K562 (cell line): ENCODE data around the gene ZNF597. TPM values are rescaled to one million over a fixed set of nuclear protein-coding genes. Genes with fewer than 3 reads are reported as not detected.

Source experiments
- BCLAF1 ChIP-seq, 2 experiments: fragments of 450-650 bp in 1 of 2; IDR thresholded peaks; 2 replicates each; pipeline ENCODE4 v1.6.1; 2011 to 2017; ENCODE audit warnings: low read depth in 2 of 2, antibody characterized with exemption in 1 of 2, borderline replicate concordance in 1 of 2, low read length in 1 of 2, mild to moderate bottlenecking in 1 of 2, mixed read lengths in 1 of 2; ENCODE audit not compliant: control insufficient read depth in 1 of 2
- C11orf30 ChIP-seq: fragments of 450-650 bp; IDR thresholded peaks from 2 replicates; pipeline ENCODE4 v1.6.1; 2016; ENCODE audit warnings: low read depth, mild to moderate bottlenecking
- ESRRA ChIP-seq: fragments of 450-650 bp; IDR thresholded peaks from 2 replicates; pipeline ENCODE4 v1.6.1; 2014; ENCODE audit warnings: low read depth, mild to moderate bottlenecking, moderate library complexity, borderline replicate concordance
- ETV5 ChIP-seq: sonication (generic); formaldehyde crosslinking; IDR thresholded peaks from 2 replicates; pipeline ENCODE4 v1.4.0; 2020; ENCODE audit warnings: low read depth, mild to moderate bottlenecking, missing genetic modification reagents
- FOS ChIP-seq: IDR thresholded peaks from 3 replicates; pipeline ENCODE4 v1.6.1; 2011; ENCODE audit not compliant: insufficient read length; ENCODE audit errors: extremely low read depth
- KAT2B ChIP-seq: IDR thresholded peaks from one replicate; pipeline ENCODE4 v1.6.1; 2012; ENCODE audit warnings: low read depth, mild to moderate bottlenecking, control low read depth, inconsistent platforms, low read length, moderate library complexity
- SAP30 ChIP-seq: fragments of 200-600 bp; sonication (generic); IDR thresholded peaks from 2 replicates; pipeline ENCODE4 v1.6.1; 2012; ENCODE audit warnings: borderline replicate concordance, low read depth, mild to moderate bottlenecking, moderate library complexity, low read length, control low read depth, inconsistent platforms; ENCODE audit not compliant: insufficient read depth, poor library complexity, severe bottlenecking
- TBL1XR1 ChIP-seq, 2 experiments: IDR thresholded peaks; 2 replicates each; pipeline ENCODE4 v1.6.1; 2012; ENCODE audit warnings: improper control_type of control experiment in 2 of 2, low read length in 2 of 2, mild to moderate bottlenecking in 1 of 2
- ZEB2 ChIP-seq: fragments of 450-650 bp; IDR thresholded peaks from 2 replicates; pipeline ENCODE4 v1.6.1; 2016
- ZNF143 ChIP-seq: sonication (generic); formaldehyde crosslinking; IDR thresholded peaks from 2 replicates; pipeline ENCODE4 v1.9.0; 2022; ENCODE audit warnings: mild to moderate bottlenecking, missing genetic modification reagents
- ZNF280A ChIP-seq: fragments of 450-650 bp; IDR thresholded peaks from 2 replicates; pipeline ENCODE4 v1.6.1; 2018; ENCODE audit warnings: mild to moderate bottlenecking, low read depth; ENCODE audit not compliant: partially characterized antibody
- ZNF407 ChIP-seq: fragments of 450-650 bp; IDR thresholded peaks from 2 replicates; pipeline ENCODE4 v1.6.1; 2016; ENCODE audit warnings: low read depth
- ZNF695 ChIP-seq: fragments of 450-650 bp; formaldehyde crosslinking; IDR thresholded peaks from 2 replicates; pipeline ENCODE4 v1.4.0; 2020; ENCODE audit warnings: mild to moderate bottlenecking, moderate library complexity
- polyA plus RNA-seq, 8 experiments: library from polyadenylated mRNA; depleted of rRNA in 4 of 8; stranded (reverse) in 5 of 8; unstranded in 3 of 8; fragments of >200 nt; fragmentation: Nextera tagmentation in 2 of 8; fragmentation: Illumina TruSeq in 1 of 8; extraction: Ambion mirVana in 2 of 8; extraction: Trizol in 1 of 8; gene quantifications; 2 replicates each; pipeline versions ENCODE4 v1.2.1 to v1.2.3, GENCODE V29; 2011 to 2014; ENCODE audit warnings: inconsistent platforms in 1 of 8, missing spikeins in 1 of 8
- total RNA-seq, 7 experiments: library from RNA; depleted of rRNA in 6 of 7; stranded (reverse); fragments of >200 nt in 6 of 7; fragmentation: Illumina TruSeq in 2 of 7; extraction: Trizol in 2 of 7; gene quantifications; 2 replicates each; pipeline versions ENCODE4 v1.2.1 to v1.2.3, GENCODE V29; 2011 to 2021; ENCODE audit warnings: low replicate concordance in 1 of 7

Gene ZNF597
- total and polyA plus RNA-seq, 9 of the 15 experiments (the other 6 are each of a cell fraction or from before 2014, with no cell fraction given) = 0.14 to 0.68 (median 0.42) TPM

- TF ChIP-seq ZNF280A (peak; percentile 96), KAT2B (no peak), ZEB2 (peak; percentile 72), TBL1XR1 (IDR thresholded peaks at IDR 0.05; ENCODE audit: low read length in 2 of 2) (no peak), ZNF695 (CRISPR knock-in tag) (no peak), ETV5 (no peak), ZNF407 (no peak), C11orf30 (peak; percentile 43; the same call in 1 of the 2 replicates), ZNF143 (0 out of 2 replicates have a peak, but pooled peaks have one; percentile 26), SAP30 (no peak), ESRRA (no peak), FOS (no peak), BCLAF1 (IDR thresholded peaks at IDR 0.05; ENCODE audit: borderline replicate concordance in 1 of 2, control insufficient read depth in 1 of 2, low read depth in 2 of 2, low read length in 1 of 2) (no peak)
These were observed 34.6 kb downstream of the ZNF597 start (continued) for GRCh38 chr16:3408561-3409197.
